Stimulated activated CD8-positive, alpha-beta memory T cell treated with anti-CD3 and anti-CD28 coated beads, Interleukin-4, amount 100 ng/mL, for 48 hours (primary cell): Measurements from ENCODE around the gene ATRN.

ENCODE experiments used
- DNase-seq: peaks from one replicate; pipeline ENCODE4 v3.0.0-alpha.2; 2020

ATRN gene

DNA sequence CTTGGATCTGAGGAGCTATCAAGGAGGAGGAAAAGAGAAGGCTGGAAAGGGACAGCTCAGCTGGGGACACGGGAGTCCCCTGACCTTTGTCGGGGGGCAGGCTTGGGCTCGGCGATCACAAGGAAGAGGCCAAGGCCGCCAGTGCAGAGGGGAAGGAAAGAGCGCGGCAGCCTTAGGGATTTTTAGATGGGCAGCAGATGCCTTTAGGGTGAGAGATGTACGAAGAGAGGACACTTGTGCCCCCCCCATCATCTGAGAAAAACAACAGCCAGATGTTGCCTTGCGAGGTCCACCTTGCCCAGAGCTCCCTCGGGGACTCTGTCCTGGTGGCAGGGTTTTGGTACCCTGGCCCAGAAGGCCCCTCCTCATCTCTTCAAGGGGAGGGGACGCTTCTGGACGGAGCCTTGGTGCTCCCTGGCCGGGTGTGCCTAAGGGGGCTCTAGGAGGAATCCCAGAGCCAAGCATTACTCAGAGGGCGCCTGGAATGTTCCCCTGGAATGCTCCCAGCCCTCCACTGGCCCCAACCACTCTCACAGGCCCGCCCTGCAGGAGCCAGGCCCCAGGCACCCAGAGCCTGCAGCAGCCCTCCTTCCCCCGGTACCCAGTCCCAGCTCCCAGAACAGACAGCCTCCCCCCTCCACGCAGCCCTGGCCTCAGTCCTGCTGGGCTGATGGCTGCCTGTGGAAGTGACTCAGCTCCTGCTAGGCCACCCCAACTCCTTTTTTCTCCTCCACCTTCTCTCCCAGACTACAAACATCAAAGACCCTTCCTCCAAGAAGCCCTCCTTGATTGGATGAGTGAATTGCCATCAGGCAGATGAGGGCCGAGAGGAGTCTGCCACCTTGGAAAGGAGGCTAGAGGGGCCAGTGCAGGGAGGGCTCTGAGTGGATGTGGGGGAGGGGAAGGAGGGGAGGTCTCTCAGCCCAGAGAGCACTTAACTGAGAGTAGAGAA, 209.2 kb downstream of the ATRN start:
- no peak for DNase-seq

- no peak for DNase-seq
Measured at GRCh38 chr20:3680701-3681351, 210.0 kb downstream of the ATRN start.

DNA sequence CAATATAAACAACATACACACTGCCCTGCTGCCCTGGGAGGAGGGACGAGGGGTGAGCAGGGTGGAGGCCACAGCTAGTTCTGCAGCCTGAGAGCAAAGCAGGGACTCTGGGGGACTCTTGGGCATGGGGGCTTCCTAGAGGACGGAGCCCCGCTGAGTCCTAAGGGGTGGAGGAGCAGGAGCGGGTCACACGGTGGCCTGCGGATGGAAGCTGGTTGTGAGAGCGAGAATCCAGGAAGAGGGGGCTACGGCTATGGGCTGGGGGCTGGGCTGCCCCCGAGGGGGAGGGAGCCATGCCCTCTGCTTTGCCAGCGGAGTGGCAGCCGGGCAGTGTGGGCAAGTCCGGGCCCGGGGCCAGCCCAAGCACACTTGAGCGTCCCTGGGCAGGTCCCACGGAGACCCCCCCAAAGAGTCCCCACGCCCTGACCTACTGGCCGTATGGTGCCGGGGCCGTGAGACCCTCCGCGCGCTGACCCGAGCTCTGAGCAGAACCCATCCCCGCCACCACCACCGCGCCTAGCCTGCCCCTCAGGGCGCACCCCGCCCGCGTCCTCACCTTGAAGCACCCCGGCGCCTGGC, 210.6 kb downstream of the ATRN start:
- no peak for DNase-seq

GRCh38 chr20:3681931-3682781, 211.3 kb downstream of the ATRN start, which contains the start of gene ADAM33:
TSS of gene ADAM33 (minus strand) at chr20:3682010. CDS start at chr20:3682004, 6 bp downstream.
- no peak for DNase-seq

- no peak for DNase-seq
Measured at GRCh38 chr20:3685341-3685740, 214.5 kb downstream of the ATRN start.

- DNase-seq, result no peak
Measured at GRCh38 chr20:3686421-3686820, 215.6 kb downstream of the ATRN start.

GRCh38 chr20:3686867-3687321, 216.1 kb downstream of the ATRN start:
- DNase-seq, result no peak

GRCh38 chr20:3687655-3688054, 216.8 kb downstream of the ATRN start:
- no peak for DNase-seq

DNA sequence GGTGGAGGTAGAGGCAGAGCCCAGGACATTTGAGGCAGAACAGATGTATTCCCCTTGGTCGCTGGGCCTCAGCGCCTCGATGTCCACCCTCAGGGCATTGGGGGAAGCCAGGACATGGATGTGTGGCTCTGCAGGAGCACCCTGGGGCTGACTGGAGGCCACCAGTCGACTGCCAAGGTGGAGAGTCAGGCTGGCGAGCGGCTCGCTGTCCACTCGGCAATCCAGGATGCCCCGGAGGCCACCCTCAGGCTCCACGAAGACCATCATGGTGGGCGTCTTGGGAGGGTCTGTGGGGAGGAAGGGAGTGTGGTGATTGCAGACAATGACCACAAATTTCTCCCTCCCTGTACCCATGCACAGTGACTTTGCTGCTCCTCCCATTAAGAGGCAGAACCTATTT, 219.2 kb downstream of the ATRN start:
- no peak for DNase-seq

DNA sequence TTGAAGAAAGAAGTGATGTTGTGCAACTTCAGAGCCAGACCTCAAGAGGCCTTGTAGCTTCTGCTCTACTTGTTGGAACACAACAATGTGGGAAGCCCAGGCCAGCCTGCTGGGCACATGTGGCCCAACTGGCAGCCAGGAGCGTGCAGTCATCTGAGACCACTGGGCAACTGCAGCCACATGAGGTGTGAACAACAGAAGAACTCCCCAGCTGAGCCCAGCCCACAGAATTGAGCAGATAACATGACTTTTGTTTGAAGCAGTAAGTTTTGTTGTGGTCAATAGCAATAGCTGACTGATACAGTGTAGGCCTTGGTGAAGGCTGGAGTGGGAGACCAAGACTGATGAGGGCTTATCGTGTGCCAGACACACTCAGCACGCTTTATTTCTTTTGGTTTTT, 219.6 kb downstream of the ATRN start:
- no peak for DNase-seq

DNA sequence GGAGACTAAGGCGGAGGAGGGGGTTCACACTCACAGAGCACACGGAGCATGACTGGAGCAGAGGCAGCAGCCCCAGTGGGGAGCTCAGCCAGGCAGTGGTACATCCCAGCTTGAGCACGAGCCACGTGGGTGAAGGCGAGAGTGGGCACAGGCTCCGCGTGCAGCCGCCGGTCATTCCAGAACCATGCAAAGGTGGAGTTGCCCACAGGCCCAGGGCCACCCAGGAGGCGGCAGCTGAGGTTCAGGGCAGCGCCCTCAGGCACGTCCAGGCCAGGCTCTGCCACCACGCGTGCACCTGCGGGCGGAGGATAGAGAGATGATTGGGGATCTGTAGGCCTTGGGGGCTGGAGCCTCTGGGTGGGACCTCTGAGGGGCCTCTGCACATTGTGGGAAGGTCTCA, 220.5 kb downstream of the ATRN start:
- DNase-seq, result no peak

GRCh38 chr20:3691897-3692296, 221.1 kb downstream of the ATRN start:
- DNase-seq, result no peak

- DNase-seq, result no peak
Measured at GRCh38 chr20:3692706-3693294, 222.0 kb downstream of the ATRN start.

GRCh38 chr20:3693376-3693775, 222.6 kb downstream of the ATRN start:
- no peak for DNase-seq

GRCh38 chr20:3694864-3695263, 224.0 kb downstream of the ATRN start:
- DNase-seq, result no peak

DNA sequence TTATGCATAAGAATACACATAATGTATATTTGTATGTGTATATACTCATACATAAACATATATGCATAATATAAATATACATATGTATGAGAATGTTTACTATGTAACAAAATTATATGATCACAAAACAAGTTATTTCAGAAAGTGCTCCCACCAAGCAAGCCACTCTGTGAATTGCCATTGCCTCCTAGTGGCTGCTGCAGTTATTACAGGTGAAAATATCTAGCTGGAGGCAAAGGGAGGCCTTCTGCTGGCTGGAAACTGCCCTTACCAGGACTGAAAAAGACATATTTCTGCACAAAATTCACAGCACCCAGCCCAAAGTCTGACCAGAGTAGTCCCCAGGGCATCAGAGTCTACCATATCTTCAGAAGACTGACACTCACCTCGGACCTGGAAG, 225.4 kb downstream of the ATRN start:
- DNase-seq, result no peak

DNA sequence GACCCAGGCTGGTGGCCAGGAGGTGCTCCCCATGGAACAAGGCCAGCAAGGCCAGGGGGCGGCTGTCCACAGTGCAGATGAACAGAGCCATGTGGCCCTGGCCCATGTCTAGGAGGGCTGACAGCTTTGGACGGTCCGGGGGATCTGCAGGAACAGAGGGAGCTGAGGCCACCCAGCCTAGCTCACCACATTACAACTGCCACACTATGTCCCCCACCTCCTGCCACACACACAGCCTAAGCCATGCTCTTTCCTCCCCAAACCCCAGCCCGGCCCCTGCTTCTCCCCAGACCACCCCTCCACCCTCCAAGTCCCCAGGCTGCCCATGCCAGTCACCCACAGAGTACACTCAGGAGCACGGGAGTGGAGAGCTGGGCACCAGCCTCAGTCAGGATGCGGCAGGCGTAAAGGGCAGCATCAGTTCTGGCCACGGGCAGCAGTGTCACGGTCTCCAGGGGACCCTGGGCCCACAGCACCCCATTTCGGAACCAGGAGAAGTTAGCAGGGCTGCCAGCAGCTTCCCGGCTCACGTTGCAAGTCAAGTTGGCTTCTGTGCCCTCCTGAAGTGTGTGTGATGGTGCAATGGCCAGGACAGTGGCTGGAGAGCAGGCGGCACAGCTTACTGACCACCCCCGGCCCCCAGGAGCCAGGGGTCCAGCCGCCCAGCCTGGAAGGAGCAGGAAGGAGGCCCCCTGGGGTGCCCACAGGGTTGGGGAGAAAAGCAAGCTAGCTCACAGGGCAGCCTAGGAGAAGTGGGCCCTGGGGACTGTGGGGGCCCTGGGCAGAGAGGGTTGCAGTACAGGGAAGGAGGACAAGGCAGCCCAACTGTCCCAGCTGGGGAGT, 226.1 kb downstream of the ATRN start:
- no peak for DNase-seq

- DNase-seq, result no peak
Measured at GRCh38 chr20:3697588-3698305, 226.9 kb downstream of the ATRN start.

DNA sequence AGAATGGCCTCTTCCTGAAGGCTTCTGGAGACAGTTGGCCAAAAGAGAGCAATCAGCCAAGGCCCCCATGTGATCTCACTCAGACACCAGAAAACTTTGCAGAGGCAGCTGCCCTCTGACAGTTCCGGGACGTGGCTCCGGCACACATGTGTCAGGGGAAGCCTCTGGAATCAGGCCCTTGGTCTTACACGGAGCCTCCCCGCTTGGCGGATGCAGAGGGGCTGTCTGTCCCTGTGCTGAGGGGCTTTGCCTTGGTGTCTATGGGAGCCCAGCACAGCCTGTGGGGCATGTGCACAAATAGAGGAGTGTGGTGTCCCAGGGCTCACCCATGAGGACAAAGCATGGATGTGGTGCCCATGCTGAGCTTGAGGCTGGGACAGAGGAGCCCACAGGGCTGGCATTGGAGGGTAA, 227.8 kb downstream of the ATRN start:
- DNase-seq, result no peak

- no peak for DNase-seq
Measured at GRCh38 chr20:3699037-3699436, 228.2 kb downstream of the ATRN start.
